Thyroid gland (tissue), 4 donors: ENCODE measurements around the gene EXOC4.

ENCODE experiments used
- CTCF ChIP-seq, 6 experiments: fragments of 200-600 bp in 3 of 6; fragments of 450-650 bp in 3 of 6; sonication (generic) in 3 of 6; IDR thresholded peaks; one replicate each; pipeline ENCODE4 v1.5.1; 2016 to 2019; ENCODE audit warnings: antibody characterized with exemption in 6 of 6, mild to moderate bottlenecking in 2 of 6, inconsistent platforms in 1 of 6, moderate library complexity in 1 of 6
- POLR2A ChIP-seq, 2 donors: fragments of 450-650 bp; IDR thresholded peaks; one replicate each; pipeline ENCODE4 v1.6.1; 2017; ENCODE audit warnings: antibody characterized with exemption in 2 of 2, mild to moderate bottlenecking in 2 of 2, moderate library complexity in 1 of 2

DNA sequence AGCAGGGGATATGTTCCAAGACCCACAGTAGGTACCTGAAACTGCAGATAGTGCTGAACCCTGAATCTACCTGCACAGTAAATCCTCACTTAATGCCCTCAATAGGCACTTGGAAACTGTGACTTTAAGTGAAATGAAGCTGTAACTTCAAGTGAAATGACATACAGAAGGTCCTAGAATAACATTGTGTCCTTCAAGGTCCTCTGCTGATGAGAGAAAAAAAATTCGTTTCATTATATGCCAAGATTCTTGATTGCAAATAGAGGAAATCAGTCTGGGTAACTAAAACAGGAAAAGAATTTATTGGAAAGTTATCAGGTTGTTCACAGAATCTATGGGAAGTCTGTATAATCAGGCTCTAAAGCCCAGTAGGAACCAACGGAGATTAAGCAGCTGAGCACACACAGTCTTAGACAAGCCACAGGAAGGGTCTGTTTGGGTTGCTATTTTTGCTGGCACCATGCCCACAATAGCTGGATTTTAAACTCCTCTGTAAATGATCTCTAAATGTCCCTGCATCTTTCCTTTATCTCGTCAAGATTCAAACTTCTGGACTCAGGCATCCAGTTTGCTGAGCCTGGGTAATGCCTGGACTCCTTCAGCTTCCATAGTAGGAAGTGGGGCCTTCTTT lies 57.5 kb downstream of the EXOC4 start:
- no peak for TF ChIP-seq CTCF (IDR thresholded peaks at IDR 0.05)
- no peak for TF ChIP-seq POLR2A (IDR thresholded peaks at IDR 0.05)
